GM12801 (cell line): ENCODE results near the gene TNFRSF1B.

Source experiments
- CTCF ChIP-seq: IDR thresholded peaks from one replicate; pipeline ENCODE4 v1.5.1; 2011; ENCODE audit warnings: control low read depth; ENCODE audit not compliant: insufficient read length; ENCODE audit errors: extremely low read depth

The TNFRSF1B gene

DNA sequence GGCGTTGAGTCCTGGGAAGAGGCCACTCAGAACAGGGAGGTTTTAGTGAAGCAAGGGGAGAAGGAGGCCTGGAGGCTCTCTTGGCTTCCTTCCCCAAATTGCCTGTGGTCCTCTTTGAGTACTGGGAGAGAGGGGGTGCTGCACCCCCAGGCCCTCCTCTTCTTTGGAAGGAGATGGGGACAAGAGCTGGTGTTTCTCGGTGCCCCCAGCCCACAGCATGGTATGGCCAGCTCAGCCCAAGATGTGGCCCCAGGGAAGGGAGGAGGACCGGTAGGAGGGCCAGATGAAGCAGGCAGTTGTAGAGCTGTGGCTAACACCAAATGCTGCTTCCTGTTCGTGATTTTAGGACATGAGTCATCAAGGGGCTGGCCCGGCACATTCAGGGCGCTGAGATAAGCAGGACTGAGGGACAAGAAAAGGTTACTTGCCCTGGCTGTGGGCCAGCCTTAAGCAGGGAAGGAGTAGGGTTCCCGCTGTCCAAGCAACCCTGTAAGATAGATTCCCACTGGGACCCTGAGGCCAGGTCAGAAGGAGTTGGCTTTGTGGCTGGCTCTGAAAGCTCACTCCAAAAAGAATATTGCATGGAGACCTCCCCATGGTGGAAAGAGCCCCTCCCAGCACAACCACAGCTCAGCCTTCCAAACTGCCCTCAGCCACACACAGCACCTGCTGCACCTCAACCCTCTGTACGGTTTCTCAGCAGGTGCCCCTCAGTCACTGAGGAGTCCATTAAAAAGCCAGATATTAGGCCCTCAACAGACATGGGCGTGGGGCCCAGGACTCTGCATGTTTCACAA lies 4.9 kb upstream of the TNFRSF1B start:
- no peak for TF ChIP-seq CTCF

- TF ChIP-seq CTCF, result no peak
Observed at GRCh38 chr1:12162459-12163137, 4.2 kb upstream of the TNFRSF1B start.

- TF ChIP-seq CTCF, result no peak
Observed at GRCh38 chr1:12163210-12163609, 3.6 kb upstream of the TNFRSF1B start.

- TF ChIP-seq CTCF, result no peak
Observed at GRCh38 chr1:12164210-12164609, 2.6 kb upstream of the TNFRSF1B start.

DNA sequence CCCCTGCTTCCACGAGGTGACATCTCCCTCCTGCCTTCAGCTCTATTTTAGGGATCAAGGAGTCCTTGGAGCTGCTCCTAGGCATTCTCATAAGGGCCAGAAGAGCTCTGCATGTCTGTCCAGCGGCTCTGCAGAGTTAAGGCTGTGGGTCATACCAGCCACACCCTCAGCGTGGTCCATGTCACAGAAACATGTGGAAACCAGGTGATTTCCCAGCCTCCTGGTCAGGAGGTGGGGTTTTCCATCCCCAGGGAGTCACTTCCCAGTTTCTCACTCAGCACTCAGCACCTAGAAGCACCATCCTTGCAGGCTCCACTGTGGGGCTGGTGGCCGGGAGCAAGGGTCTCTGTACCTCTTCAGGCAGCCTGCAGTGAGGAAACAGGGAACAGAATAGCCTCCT lies 1.4 kb upstream of the TNFRSF1B start:
- TF ChIP-seq CTCF, result no peak

GRCh38 chr1:12167493-12168429 lies 970 bp downstream of the TNFRSF1B start:
- TF ChIP-seq CTCF, result no peak

DNA sequence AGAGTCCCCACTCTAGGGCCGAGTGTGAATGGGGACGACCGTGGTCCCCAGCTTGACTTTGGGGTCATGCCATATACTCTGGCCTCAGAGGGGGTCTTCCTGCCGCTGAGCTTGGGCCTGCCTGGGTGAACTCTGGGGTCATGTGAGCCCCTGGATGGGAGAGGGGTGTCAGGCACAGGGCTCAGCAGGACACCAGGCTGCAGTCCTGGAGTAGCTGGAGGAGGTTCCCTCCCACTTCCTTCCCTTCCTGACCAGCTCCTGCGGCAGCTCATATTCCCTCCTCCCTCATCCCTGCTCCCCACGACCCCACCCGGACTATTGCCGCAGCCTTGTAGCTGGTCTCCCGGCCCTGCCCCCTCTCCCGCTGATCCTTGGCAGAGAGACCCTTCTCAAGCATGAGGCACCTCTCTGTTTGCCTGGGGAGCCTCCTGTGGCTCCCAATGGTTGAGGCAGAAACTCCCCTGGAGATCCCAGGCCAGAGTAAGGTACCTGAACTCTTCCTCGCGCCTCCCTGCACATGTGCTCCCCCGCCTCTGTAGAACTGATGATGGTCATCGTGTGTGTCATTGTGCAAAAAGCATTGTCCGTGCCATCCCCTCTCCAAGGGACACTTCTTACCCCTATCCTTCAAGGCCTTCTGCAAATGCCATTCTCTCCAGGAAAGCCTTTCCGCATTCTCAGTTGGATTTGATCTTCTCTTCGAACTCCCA lies 1.8 kb downstream of the TNFRSF1B start:
- TF ChIP-seq CTCF, result no peak
